ENCODE measurements around the gene TRAPPC2B.
A peak's percentile ranks its signal among the peaks of the same experiment; 100 is the strongest.

The TRAPPC2B gene

DNA sequence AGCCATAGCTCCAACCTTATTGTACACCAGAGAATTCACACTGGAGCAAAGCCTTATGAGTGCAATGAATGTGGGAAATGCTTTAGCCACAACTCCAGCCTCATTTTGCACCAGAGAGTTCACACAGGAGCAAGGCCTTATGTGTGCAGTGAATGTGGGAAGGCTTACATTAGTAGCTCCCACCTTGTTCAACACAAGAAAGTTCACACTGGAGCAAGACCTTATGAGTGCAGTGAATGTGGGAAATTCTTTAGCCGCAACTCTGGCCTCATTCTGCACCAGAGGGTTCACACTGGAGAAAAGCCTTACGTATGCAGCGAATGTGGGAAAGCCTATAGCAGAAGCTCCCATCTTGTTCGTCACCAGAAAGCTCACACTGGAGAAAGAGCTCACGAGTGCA, 5.9 kb upstream of the TRAPPC2B start:
- H3K4me3 ChIP-seq (replicated peaks; ENCODE audit: insufficient read depth, low read length) = no peak overlapping the region
- no peak for TF ChIP-seq SPI1 (IDR thresholded peaks at IDR 0.05; ENCODE audit: borderline replicate concordance, low read depth)
- no peak for TF ChIP-seq POLR2AphosphoS5 (IDR thresholded peaks at IDR 0.05; ENCODE audit: low read depth)
- TF ChIP-seq, protein P1, sequence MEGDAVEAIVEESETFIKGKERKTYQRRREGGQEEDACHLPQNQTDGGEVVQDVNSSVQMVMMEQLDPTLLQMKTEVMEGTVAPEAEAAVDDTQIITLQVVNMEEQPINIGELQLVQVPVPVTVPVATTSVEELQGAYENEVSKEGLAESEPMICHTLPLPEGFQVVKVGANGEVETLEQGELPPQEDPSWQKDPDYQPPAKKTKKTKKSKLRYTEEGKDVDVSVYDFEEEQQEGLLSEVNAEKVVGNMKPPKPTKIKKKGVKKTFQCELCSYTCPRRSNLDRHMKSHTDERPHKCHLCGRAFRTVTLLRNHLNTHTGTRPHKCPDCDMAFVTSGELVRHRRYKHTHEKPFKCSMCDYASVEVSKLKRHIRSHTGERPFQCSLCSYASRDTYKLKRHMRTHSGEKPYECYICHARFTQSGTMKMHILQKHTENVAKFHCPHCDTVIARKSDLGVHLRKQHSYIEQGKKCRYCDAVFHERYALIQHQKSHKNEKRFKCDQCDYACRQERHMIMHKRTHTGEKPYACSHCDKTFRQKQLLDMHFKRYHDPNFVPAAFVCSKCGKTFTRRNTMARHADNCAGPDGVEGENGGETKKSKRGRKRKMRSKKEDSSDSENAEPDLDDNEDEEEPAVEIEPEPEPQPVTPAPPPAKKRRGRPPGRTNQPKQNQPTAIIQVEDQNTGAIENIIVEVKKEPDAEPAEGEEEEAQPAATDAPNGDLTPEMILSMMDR (IDR thresholded peaks at IDR 0.05; ENCODE audit: insufficient read depth, low read length) = no peak
- TF ChIP-seq GABPA (IDR thresholded peaks at IDR 0.05; ENCODE audit: low read depth) = no peak
- TF ChIP-seq, protein P2, sequence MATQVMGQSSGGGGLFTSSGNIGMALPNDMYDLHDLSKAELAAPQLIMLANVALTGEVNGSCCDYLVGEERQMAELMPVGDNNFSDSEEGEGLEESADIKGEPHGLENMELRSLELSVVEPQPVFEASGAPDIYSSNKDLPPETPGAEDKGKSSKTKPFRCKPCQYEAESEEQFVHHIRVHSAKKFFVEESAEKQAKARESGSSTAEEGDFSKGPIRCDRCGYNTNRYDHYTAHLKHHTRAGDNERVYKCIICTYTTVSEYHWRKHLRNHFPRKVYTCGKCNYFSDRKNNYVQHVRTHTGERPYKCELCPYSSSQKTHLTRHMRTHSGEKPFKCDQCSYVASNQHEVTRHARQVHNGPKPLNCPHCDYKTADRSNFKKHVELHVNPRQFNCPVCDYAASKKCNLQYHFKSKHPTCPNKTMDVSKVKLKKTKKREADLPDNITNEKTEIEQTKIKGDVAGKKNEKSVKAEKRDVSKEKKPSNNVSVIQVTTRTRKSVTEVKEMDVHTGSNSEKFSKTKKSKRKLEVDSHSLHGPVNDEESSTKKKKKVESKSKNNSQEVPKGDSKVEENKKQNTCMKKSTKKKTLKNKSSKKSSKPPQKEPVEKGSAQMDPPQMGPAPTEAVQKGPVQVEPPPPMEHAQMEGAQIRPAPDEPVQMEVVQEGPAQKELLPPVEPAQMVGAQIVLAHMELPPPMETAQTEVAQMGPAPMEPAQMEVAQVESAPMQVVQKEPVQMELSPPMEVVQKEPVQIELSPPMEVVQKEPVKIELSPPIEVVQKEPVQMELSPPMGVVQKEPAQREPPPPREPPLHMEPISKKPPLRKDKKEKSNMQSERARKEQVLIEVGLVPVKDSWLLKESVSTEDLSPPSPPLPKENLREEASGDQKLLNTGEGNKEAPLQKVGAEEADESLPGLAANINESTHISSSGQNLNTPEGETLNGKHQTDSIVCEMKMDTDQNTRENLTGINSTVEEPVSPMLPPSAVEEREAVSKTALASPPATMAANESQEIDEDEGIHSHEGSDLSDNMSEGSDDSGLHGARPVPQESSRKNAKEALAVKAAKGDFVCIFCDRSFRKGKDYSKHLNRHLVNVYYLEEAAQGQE (IDR thresholded peaks at IDR 0.05; ENCODE audit: insufficient replicate concordance, low read depth) = no peak
- H3K27ac ChIP-seq (replicated peaks) = no peak overlapping the region
- no peak for DNase-seq (ENCODE audit: low read depth in 1 of 2, low spot score in 1 of 2)
- no peaks in the 10 kb centered on the region for H3K27me3 ChIP-seq (ENCODE audit: insufficient read depth, poor library complexity, severe bottlenecking)

DNA sequence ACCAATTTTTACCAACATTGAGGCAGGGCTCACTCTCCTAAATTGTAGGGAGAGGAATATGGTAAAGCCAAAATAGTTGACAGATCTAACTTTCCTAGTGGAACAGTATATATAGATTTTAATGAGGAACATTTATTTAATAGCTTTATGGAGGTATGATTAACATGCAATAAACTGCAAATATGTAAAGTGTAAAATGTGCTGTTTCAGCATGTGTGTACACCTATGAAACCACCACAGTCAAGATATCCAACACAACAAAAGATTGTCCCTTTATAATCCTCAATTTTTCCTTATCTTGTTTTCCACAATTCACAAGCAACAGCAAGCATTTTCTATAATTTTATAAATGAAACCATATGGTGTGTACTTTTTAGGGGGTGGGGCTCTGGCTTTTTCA, 4.1 kb upstream of the TRAPPC2B start:
- DNase-seq (ENCODE audit: low read depth in 1 of 2, low spot score in 1 of 2) = no peak
- Histone ChIP-seq H3K27me3 (ENCODE audit: insufficient read depth, poor library complexity, severe bottlenecking) (no peaks in the 10 kb centered on the region), H3K4me3 (replicated peaks; ENCODE audit: insufficient read depth, low read length) (no peak overlapping the region), H3K27ac (replicated peaks) (no peak overlapping the region)
- TF ChIP-seq, protein P1 (IDR thresholded peaks at IDR 0.05; ENCODE audit: insufficient read depth, low read length) = no peak
- TF ChIP-seq, protein P2 (IDR thresholded peaks at IDR 0.05; ENCODE audit: insufficient replicate concordance, low read depth) = no peak
- TF ChIP-seq POLR2AphosphoS5 (IDR thresholded peaks at IDR 0.05; ENCODE audit: low read depth) (no peak), SPI1 (IDR thresholded peaks at IDR 0.05; ENCODE audit: borderline replicate concordance, low read depth) (no peak), GABPA (IDR thresholded peaks at IDR 0.05; ENCODE audit: low read depth) (no peak)

DNA sequence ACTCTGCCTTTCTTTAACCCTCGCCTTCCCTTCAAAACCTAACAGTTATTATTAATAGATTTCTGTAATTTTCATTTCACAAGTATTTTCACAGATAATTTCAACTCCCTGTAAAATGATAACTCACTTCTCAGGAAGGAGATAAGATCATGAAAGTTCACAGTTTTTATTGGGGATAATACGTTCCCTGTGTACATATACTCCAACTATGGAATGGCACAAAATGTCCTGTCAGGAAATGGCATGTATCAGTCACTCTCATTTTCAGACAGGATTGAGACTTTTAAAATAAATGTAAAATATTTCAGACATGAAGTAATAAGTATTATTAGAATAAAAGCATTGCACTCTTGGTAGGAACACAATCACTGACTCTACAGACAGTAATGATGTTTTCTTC, 932 bp upstream of the TRAPPC2B start:
- no peak for DNase-seq (ENCODE audit: low read depth in 1 of 2, low spot score in 1 of 2)
- Histone ChIP-seq H3K27me3 (ENCODE audit: insufficient read depth, poor library complexity, severe bottlenecking) (no peaks in the 10 kb centered on the region), H3K4me3 (replicated peaks; ENCODE audit: insufficient read depth, low read length) (no peak overlapping the region; the same call in 1 of the 2 replicates), H3K27ac (replicated peaks) (peak overlapping the region; percentile 80)
- TF ChIP-seq, protein P1 (IDR thresholded peaks at IDR 0.05; ENCODE audit: insufficient read depth, low read length) = no peak
- TF ChIP-seq SPI1 (IDR thresholded peaks at IDR 0.05; ENCODE audit: borderline replicate concordance, low read depth) (no peak), GABPA (IDR thresholded peaks at IDR 0.05; ENCODE audit: low read depth) (no peak), POLR2AphosphoS5 (IDR thresholded peaks at IDR 0.05; ENCODE audit: low read depth) (no peak)
- TF ChIP-seq, protein P2 (IDR thresholded peaks at IDR 0.05; ENCODE audit: insufficient replicate concordance, low read depth) = no peak

All from HL-60 (cell line).